ENCODE data around the gene CYBRD1.

DNA sequence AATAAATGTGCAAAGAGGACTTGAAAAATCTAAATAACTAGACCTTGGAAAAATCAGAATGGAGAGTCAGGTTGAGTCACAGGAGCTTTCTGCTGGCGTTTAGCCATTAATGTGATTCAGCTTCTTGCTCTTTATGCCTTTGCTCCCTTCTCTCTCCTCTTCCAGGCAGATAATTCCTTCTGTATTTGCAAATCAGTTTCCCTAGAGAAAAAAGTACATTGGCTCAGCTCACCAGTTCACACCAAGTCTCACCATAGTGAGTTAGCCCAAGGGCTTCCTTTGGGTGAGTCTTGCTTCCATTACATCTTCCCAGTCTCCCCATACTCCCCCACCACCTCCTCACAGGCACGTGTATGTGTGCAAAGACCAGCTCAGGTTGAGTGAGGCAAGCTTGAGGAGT, 73.6 kb downstream of the CYBRD1 start:
- TF ChIP-seq, protein P1, sequence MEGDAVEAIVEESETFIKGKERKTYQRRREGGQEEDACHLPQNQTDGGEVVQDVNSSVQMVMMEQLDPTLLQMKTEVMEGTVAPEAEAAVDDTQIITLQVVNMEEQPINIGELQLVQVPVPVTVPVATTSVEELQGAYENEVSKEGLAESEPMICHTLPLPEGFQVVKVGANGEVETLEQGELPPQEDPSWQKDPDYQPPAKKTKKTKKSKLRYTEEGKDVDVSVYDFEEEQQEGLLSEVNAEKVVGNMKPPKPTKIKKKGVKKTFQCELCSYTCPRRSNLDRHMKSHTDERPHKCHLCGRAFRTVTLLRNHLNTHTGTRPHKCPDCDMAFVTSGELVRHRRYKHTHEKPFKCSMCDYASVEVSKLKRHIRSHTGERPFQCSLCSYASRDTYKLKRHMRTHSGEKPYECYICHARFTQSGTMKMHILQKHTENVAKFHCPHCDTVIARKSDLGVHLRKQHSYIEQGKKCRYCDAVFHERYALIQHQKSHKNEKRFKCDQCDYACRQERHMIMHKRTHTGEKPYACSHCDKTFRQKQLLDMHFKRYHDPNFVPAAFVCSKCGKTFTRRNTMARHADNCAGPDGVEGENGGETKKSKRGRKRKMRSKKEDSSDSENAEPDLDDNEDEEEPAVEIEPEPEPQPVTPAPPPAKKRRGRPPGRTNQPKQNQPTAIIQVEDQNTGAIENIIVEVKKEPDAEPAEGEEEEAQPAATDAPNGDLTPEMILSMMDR (IDR thresholded peaks at IDR 0.05): no peak
- no peak for TF ChIP-seq EP300 (IDR thresholded peaks at IDR 0.05)
